GM19463 (cell line): ENCODE results near the gene FXN.

Experiments used
- ATAC-seq: cut with Tn5 transposase; IDR thresholded peaks from one replicate; pipeline ENCODE4 v1.9.1; 2021; ENCODE audit warnings: mild to moderate bottlenecking, moderate library complexity; ENCODE audit not compliant: unreplicated experiment

FXN gene

GRCh38 chr9:69137311-69137710, 101.8 kb downstream of the FXN start:
- ATAC-seq = no peak

GRCh38 chr9:69139596-69139995, 104.0 kb downstream of the FXN start:
- ATAC-seq = no peak

- ATAC-seq = no peak
Observed at GRCh38 chr9:69140123-69140735, 104.7 kb downstream of the FXN start.

GRCh38 chr9:69141851-69142250, 106.3 kb downstream of the FXN start:
- ATAC-seq = no peak

- no peak for ATAC-seq
Observed at GRCh38 chr9:69143291-69143690, 107.7 kb downstream of the FXN start.

GRCh38 chr9:69145144-69145715, 109.7 kb downstream of the FXN start:
- no peak for ATAC-seq

- ATAC-seq = no peak
Observed at GRCh38 chr9:69147041-69147834, 111.7 kb downstream of the FXN start.

- no peak for ATAC-seq
Observed at GRCh38 chr9:69149321-69149807, 113.8 kb downstream of the FXN start.
